ENCODE results near the gene PSMC3IP.
"Not testable (repeated sequence)": the region's sequence is repeated elsewhere in the genome, so short reads cannot be mapped to it uniquely, and the experiment has no call there.

Gene PSMC3IP, protein sequence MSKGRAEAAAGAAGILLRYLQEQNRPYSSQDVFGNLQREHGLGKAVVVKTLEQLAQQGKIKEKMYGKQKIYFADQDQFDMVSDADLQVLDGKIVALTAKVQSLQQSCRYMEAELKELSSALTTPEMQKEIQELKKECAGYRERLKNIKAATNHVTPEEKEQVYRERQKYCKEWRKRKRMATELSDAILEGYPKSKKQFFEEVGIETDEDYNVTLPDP

GRCh38 chr17:42577532-42578281, at the start of gene PSMC3IP:
PSMC3IP (minus strand) TSS chr17:42577729; CDS start chr17:42577686, 43 bp downstream.
- DNase-seq, result peak; percentile 96

DNA sequence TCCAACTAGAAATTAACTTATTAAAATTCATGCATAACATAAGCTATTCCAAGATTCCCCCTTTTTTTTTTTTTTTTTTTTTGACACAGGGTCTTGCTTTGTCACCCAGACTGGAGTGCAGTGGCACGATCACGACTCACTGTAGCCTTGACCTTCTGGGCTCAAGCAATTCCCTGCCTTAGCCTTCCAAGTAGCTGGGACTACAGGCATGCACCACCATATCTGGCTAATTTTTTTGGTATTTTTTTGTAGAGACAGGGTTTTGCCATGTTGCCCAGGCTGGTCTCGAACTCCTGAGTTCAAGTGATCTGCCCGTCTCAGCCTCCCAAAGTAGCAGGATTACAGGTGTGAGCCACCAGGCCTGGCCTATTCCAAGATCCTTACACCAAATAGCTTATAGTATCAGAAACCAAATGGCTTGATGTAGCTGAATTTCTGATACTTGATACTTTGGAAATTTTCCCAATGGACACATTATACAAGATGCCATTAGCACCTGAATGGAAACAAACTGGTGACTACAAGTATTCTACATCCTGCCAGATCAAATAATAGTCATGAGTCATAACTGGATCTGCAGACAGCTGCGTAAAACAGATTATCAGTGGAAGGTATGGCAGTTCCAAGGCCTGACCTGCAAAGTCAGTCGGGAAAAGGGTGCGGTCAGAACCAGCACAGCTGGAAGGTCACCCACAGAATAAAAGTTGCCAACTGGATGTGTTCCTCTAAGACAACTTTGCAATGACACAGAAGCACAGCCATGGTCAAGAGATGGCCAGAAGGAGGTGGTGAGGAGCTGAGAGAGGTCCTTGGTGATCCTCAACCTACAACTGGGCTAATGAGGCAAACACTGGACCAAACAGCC, 46.4 kb upstream of the PSMC3IP start:
- DNase-seq, result no peak

DNA sequence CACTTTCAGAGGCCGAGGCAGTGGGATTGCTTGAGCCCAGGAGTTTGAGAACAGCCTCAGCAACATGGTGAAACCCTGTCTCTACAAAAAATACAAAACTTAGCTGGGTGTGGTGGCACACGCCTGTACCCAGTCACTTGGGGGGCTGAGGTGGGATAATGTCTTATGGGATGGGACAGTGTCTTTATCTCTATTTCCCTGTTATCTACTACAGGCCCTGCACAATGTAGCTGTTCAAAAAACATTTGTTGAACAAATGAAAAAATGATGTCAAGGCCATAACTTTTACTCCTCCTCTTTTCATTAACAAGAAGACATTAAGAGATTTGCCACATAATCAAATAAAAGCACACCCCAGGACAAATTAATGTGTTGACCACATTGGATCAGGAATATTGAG, 45.7 kb upstream of the PSMC3IP start:
- no peak for DNase-seq

GRCh38 chr17:42621987-42622386, 44.5 kb upstream of the PSMC3IP start:
- DNase-seq, result not testable (repeated sequence)

DNA sequence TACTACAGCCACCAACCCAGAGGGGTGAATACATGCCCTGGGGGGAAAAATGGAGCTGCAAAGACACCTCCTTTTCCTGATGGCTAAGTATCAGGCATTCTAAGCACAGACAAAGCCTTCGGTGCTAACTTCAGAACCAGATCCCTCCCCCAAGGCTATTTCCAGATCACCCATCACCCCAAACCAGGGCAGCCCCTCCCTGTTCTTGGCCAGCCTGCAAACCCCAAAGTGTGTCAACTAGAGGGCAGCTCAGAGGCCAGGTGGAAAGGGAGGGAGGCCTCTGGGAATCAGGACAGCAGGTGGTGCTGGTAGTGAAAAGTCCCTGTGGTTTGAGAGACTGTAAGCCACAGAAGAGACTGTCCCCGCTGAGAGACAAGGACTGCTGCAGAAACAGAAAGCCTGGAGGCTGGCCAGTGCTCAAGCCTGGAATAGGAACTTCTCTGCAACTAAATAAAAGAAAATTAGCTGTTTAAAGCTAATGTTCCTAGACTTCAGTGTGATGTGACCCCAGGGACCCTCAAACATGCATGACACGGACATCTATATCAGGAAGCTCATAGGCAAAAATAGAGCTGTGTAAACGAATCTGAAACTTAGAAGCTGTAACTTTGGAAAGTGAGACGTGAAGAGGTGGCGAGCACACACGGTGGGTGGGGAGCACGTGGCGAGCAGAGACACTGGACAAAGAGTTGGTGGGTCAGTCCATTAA, 41.1 kb upstream of the PSMC3IP start:
- DNase-seq, result no peak

GRCh38 chr17:42617956-42618431, 40.5 kb upstream of the PSMC3IP start:
- DNase-seq, result no peak

DNA sequence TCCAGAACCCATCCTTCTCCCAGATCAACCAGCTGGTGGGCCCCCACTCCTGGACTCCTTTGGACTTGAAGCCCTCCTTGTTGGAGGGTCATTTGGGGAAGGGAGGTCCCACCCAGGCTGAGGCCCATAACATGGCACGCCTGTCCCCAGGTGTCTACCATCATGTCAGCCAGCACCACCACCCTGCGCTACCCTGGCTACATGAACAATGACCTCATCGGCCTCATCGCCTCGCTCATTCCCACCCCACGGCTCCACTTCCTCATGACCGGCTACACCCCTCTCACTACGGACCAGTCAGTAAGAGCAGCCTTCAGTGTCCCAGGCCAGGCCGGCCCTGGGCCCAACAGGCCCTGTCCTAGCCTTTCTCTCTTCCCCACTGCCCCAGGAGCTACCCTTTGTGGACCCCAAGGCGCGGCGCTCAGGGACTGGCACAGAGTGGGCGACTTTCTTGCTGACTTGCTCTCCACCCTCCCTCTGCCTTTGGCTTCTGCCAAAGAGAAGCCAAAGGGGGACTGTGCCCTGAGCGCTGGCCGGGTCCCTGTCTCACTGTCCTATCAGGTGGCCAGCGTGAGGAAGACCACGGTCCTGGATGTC, 36.3 kb upstream of the PSMC3IP start:
- DNase-seq, result no peak

DNA sequence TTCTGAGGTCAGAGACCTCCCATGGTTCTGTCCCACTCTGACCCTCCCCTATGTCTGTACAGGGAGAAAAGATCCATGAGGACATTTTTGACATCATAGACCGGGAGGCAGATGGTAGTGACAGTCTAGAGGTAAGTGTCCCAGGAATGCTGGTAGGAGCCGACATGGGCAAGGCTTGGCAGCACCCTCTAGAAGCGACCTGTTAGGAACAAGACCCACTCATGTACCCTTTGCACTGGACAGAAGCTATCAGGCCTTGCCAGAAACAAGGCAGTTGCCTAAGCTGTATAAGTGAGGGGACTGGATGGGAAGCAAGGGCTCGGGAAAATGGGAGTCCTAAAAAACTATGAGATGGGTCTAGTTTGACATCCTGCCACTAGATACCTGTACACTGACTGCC, 34.5 kb upstream of the PSMC3IP start:
- no peak for DNase-seq

GRCh38 chr17:42609814-42610801, 32.6 kb upstream of the PSMC3IP start:
- DNase-seq, result peak; percentile 13

DNA sequence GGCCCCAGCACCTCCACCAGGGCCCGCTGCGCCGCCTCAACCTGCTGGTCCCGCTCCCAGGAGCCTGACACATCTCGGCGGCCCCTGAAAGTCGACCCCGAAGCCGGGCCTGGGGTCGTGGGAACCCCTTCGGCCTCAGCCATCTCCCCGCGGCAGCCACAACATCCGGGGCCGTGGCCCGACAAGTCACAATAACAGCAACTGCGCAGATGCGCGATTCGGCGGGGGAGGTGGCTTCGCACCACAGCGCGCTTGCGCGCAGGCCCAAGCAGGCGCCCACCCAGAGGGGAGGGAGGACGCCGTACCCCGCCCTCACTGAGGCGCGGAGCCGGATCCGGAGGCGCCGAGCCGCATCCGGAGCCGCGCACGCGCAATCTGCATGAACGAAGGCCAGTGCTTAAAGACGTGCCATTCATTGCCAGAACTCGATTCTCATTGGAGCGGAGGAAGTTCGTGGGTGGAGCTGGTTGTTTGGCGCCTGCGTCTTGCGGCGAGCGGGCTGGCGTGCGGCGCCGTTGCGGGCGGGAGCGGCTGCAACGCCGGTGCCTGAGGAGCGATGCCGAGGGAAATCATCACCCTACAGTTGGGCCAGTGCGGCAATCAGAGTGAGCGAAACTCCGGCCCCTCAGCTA, 31.8 kb upstream of the PSMC3IP start, which contains the start of the genes RETREG3 and TUBG1:
Gene RETREG3 (minus strand): TSS at position 193 of the 632 bp plus-strand sequence. CDS start 50 bp downstream, at position 143.
Gene TUBG1 (plus strand): TSS at position 502 of the 632 bp plus-strand sequence. CDS start 55 bp downstream, at position 557.
- DNase-seq, result peak; percentile 99

DNA sequence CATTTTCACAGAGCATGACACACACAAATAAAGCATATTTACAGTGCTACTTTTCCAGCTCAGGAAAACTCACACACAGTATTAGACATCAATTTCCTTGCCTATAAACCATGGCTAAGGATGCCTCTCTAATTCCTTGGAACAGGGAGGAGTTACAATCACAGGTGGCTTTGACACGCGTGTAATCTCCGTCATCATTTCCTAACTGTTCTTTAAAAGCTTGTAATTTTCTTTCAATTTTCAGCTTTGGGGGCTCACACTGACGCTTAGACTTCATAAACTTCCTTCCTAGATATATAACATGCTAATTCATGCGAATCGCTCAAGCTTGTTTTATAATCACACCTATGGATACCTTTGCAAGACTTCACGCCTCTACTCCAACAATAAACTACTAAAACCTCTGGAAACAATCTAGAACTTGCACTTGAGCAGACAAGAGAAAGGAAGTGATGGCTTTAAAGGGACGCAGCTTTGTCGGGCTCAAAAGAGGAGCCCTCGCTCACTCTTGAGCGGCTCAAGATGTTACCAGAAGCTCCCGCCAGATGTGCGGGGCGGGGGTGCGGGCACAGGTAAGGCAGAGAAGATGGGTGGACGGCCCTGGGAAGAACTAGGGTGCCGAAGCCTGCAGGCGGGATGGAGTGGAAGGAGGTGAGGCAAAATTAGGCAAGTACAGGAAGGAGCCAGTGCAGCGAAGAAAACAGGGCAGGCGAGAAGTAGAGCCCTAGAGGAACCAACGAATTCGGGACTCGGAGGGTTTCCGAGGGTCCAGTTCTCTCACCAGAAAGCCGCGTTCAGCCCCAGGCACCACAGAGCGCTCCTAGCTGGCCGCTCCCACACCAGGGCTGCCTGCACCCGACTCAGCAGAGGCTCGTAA, 31.0 kb upstream of the PSMC3IP start:
- DNase-seq, result peak; percentile 16

- DNase-seq, result no peak
These were observed 30.2 kb upstream of the PSMC3IP start for GRCh38 chr17:42607769-42608168.

GRCh38 chr17:42603318-42603717, 25.8 kb upstream of the PSMC3IP start:
- no peak for DNase-seq

GRCh38 chr17:42598905-42599304, 21.4 kb upstream of the PSMC3IP start:
- no peak for DNase-seq

GRCh38 chr17:42596386-42596785, 18.9 kb upstream of the PSMC3IP start:
- no peak for DNase-seq

DNA sequence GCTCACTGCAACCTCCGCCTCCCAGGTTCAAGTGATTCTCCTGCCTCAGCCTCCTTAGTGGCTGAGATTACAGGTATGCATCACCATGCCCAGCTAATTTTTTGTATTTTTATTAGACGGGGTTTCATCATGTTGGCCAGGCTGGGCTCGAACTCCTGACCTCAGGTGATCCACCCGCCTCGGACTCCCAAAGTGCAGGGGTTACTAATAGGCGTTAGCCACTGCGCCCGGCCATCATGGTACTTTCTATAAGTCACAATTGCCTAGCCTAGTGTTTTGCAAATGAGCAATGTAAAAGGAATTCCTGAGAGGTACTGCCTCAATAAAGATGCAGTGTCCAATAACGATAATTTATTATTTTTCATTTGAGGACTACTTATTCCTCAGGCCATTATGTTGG, 13.9 kb upstream of the PSMC3IP start:
- DNase-seq, result no peak

DNA sequence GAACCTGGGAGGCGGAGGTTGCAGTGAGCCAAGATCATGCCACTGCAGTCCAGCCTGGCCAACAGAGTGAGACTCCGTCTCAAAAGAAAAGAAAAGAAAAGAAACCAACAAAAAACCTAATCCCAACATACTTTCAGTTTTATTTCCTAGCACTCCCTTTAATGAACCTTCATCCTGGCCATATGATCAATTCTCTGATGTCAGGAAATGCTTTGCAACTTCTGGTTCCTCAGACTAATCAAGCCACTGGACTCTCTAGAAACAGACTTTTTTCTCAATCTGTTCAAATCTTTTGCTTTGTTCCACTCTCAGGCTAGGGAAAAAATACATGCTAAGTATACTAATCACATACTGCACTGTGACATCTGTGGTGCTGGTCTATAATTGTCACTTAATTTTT, 13.4 kb upstream of the PSMC3IP start:
- DNase-seq, result no peak

GRCh38 chr17:42586514-42587230, 9.1 kb upstream of the PSMC3IP start:
- DNase-seq, result no peak

DNA sequence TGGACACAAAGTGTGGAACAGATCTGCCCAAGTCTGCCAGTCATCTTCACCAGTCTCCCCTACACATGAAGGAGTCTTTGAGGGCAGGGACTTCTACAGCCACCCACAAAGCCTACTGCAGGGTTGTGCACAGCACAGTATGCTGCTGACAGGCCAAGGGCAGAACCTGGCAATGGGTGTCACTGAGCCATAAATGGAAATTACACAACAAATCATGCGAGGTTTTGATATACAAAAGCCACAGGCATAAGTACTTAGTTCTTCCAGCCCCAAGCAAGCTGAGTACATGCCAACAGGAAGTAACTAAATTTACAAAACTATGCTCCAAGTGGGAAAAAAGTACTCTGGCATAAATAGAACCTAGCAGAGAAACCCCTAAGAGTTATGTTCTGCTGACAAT, 7.8 kb upstream of the PSMC3IP start:
- DNase-seq, result no peak
